Measurements from ENCODE around the gene ARHGEF16. TPM values are rescaled to one million over a fixed set of nuclear protein-coding genes. Genes with fewer than 3 reads are reported as not detected.

The ARHGEF16 gene
- total RNA-seq, 4 donors from 2014 or later, result 5.9 to 13.6 (median 8.4) TPM

DNA sequence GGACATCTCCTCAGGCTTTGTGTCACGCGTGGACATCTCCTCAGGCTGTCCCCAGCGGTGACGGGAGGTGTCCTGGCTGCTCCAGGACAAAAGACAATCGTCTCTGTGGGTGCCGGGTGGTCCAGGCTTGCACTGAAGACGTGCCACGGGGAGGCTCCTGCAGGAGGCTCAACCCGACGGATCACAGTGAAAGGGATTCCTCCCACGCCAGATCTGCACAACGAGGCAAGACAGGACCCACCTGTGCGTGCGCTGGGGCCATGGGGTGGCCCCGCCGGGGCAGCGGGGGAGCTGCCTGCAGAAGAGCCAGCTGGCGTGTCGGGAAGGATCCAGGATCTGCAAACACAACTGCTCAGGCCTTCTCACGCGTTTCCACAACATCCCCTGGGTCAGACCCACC, 18.8 kb upstream of the ARHGEF16 start:
- Histone ChIP-seq H3K27me3 (peaks cover 63% of the 10 kb centered on the region), H3K9me3 (no peaks in the 10 kb centered on the region), H3K4me3 (no peak overlapping the region), H3K4me1 (no peaks in the 10 kb centered on the region), H3K27ac (no peak overlapping the region), H3K36me3 (no peaks in the 10 kb centered on the region)
- WGBS, result 81% methylated on average over 21 of the region's 21 CpGs
- no peak for DNase-seq (ENCODE audit: low spot score in 2 of 2)
- no peak for TF ChIP-seq CTCF (IDR thresholded peaks at IDR 0.05)
- no peak for TF ChIP-seq EP300 (IDR thresholded peaks at IDR 0.05)
- TF ChIP-seq POLR2A (IDR thresholded peaks at IDR 0.05), result no peak
- no peak for TF ChIP-seq POLR2AphosphoS5 (IDR thresholded peaks at IDR 0.05)

DNA sequence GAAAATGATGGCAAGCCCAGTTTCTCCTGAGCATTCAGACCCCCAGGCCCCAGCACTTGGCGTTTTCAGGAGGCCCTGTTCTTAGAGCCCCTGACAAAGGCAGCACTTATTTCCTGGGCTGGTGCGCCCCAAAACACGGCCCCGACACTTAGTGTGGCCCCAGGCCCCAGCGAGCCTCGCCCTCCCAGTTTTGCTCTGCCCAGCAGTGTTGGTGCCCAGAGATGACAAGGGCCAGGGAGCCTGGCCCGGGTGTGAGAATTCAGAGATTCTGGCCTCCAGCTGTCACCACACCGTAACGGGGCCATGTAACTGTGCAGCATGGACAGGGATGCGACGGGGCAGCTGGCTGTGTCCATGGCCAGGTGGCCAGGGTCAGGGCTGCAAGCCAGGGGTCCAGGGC, 18.0 kb upstream of the ARHGEF16 start:
- DNase-seq (ENCODE audit: low spot score in 2 of 2), result no peak
- Histone ChIP-seq H3K27me3 (peaks cover 64% of the 10 kb centered on the region), H3K36me3 (no peaks in the 10 kb centered on the region), H3K9me3 (no peaks in the 10 kb centered on the region), H3K4me1 (no peaks in the 10 kb centered on the region), H3K27ac (no peak overlapping the region), H3K4me3 (no peak overlapping the region)
- no peak for TF ChIP-seq POLR2A (IDR thresholded peaks at IDR 0.05)
- no peak for TF ChIP-seq EP300 (IDR thresholded peaks at IDR 0.05)
- no peak for TF ChIP-seq CTCF (IDR thresholded peaks at IDR 0.05)
- TF ChIP-seq POLR2AphosphoS5 (IDR thresholded peaks at IDR 0.05), result no peak
- 94% methylated on average over 5 of the region's 11 CpGs for WGBS

DNA sequence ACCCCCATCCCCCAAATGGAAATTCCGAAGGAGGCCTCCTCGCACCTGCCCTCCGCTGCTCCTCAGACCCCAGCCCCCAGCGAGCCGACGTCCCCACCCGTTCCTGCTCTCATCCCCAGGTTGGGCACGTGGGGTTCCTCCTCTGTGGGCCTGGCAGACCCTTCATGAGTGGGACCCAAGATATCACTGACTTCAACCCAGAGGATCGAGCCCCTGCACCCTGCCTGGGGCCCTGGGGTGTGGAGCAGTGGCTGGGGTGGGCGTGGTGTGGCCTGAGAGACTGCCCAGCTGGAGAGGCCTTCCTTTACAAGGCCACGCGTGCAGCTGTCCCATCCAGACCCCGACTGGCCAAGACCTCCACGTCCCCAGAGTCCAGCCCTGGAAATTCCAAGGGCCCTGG, 17.6 kb upstream of the ARHGEF16 start:
- no peak for TF ChIP-seq EP300 (IDR thresholded peaks at IDR 0.05)
- no peak for TF ChIP-seq CTCF (IDR thresholded peaks at IDR 0.05)
- TF ChIP-seq POLR2A (IDR thresholded peaks at IDR 0.05), result no peak
- no peak for TF ChIP-seq POLR2AphosphoS5 (IDR thresholded peaks at IDR 0.05)
- 87% methylated on average over 14 of the region's 14 CpGs for WGBS
- H3K27me3 ChIP-seq, result peaks cover 62% of the 10 kb centered on the region
- no peak overlapping the region for H3K4me3 ChIP-seq
- H3K36me3 ChIP-seq, result no peaks in the 10 kb centered on the region
- H3K27ac ChIP-seq, result no peak overlapping the region
- no peak for DNase-seq (ENCODE audit: low spot score in 2 of 2)
- no peaks in the 10 kb centered on the region for H3K9me3 ChIP-seq
- H3K4me1 ChIP-seq, result no peaks in the 10 kb centered on the region

GRCh38 chr1:3438661-3439180, 15.7 kb upstream of the ARHGEF16 start:
- no peak overlapping the region for H3K4me3 ChIP-seq
- H3K4me1 ChIP-seq, result no peaks in the 10 kb centered on the region
- peaks cover 67% of the 10 kb centered on the region for H3K27me3 ChIP-seq
- TF ChIP-seq POLR2A (IDR thresholded peaks at IDR 0.05) (no peak), POLR2AphosphoS5 (IDR thresholded peaks at IDR 0.05) (no peak), CTCF (IDR thresholded peaks at IDR 0.05) (no peak), EP300 (IDR thresholded peaks at IDR 0.05) (no peak)
- H3K36me3 ChIP-seq, result no peaks in the 10 kb centered on the region
- 78% methylated on average over 6 of the region's 9 CpGs for WGBS
- DNase-seq (ENCODE audit: low spot score in 2 of 2), result no peak
- H3K27ac ChIP-seq, result no peak overlapping the region
- H3K9me3 ChIP-seq, result no peaks in the 10 kb centered on the region

DNA sequence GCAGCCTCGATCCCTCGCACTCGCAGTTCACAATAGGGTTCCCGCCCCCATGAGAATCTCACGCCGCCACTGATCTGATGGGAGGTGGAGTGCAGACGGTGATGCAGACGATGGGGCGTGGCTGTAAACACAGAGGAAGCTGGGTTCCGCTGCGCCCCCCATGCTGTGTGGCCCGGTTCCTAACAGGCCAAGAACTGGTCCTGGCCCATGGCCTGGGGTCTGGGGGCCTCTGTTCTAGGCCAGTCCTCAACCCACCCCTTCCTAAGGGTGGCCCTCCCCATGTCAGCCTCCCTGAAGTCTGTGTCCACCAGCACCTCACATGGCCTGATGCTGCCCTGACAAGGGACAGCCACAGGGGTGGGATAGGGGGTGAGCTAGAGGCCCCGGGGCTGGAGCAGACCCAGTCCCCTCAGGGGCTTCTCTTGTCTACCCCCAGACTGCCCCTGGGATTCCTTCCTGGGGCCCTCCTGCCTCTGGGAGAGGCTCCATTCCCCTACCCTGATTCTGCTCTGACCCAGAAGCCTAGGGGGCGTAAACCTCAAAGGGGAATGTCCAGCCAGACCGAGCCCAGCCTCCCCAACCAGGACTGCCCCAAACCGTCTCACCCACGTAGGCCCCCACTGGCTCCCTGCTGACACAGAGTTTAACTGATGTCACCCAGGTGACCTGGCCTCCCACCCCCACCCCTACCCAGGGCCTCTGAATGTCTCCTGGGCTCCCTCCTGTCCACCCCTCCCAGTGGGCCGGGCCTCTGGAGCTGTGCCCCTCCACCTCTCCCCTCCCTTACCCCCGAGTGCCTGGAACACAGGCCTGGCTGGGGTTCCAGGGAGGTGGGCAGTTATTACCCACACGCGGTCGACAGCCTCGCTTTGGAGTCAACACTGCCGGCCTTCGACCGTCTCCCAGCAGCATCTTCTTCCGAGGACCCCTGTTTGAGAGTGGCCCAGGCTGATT, 14.8 kb upstream of the ARHGEF16 start:
- Histone ChIP-seq H3K4me3 (no peak overlapping the region), H3K36me3 (no peaks in the 10 kb centered on the region), H3K27me3 (peaks cover 64% of the 10 kb centered on the region), H3K4me1 (no peaks in the 10 kb centered on the region), H3K9me3 (no peaks in the 10 kb centered on the region), H3K27ac (no peak overlapping the region)
- TF ChIP-seq POLR2A (IDR thresholded peaks at IDR 0.05), result no peak
- TF ChIP-seq CTCF (IDR thresholded peaks at IDR 0.05), result no peak
- TF ChIP-seq POLR2AphosphoS5 (IDR thresholded peaks at IDR 0.05), result no peak
- TF ChIP-seq EP300 (IDR thresholded peaks at IDR 0.05), result no peak
- WGBS, result 81% methylated on average over 23 of the region's 27 CpGs
- no peak for DNase-seq (ENCODE audit: low spot score in 2 of 2)

Data from suprapubic skin (tissue), 4 donors.